Small intestine (tissue), 7 donors: ENCODE measurements around the gene BCAS2. TPM values are rescaled to one million over a fixed set of nuclear protein-coding genes. Genes with fewer than 3 reads are reported as not detected.

Experiments
- DNase-seq, 2 donors: peaks; one replicate each; pipeline versions ENCODE4 v3.0.0 to v3.0.0-alpha.2; 2013
- FAIRE-seq: peaks from 2 replicates; lab custom pipeline; 2012; peaks lifted over from hg19 to GRCh38; lab: Jason Lieb, UNC
- H3K27ac ChIP-seq, 3 donors: one replicate each; pipeline ENCODE4 v1.5.1; 2013; ENCODE audit warnings: low read length in 2 of 3, mild to moderate bottlenecking in 2 of 3, control low read depth in 1 of 3, inconsistent platforms in 1 of 3, low read depth in 1 of 3, moderate library complexity in 1 of 3
- H3K27me3 ChIP-seq, 3 donors: one replicate each; pipeline ENCODE4 v1.6.1; 2013; ENCODE audit warnings: low read length in 3 of 3, inconsistent platforms in 1 of 3; ENCODE audit not compliant: control insufficient read depth in 3 of 3, insufficient read depth in 3 of 3
- H3K36me3 ChIP-seq, 3 donors: one replicate each; pipeline ENCODE4 v1.6.1; 2013; ENCODE audit warnings: low read length in 3 of 3, inconsistent platforms in 1 of 3, low read depth in 1 of 3, mild to moderate bottlenecking in 1 of 3, moderate library complexity in 1 of 3; ENCODE audit not compliant: control insufficient read depth in 3 of 3, insufficient read depth in 2 of 3
- H3K4me1 ChIP-seq, 3 donors: one replicate each; pipeline ENCODE4 v1.6.1; 2013; ENCODE audit warnings: low read length in 2 of 3, inconsistent platforms in 1 of 3, low read depth in 1 of 3, mild to moderate bottlenecking in 1 of 3, moderate library complexity in 1 of 3; ENCODE audit not compliant: control insufficient read depth in 3 of 3, insufficient read depth in 2 of 3
- H3K4me3 ChIP-seq, 3 donors: one replicate each; pipeline ENCODE4 v1.5.1; 2013; ENCODE audit warnings: low read length in 3 of 3, control low read depth in 1 of 3, inconsistent platforms in 1 of 3, low read depth in 1 of 3, mild to moderate bottlenecking in 1 of 3, moderate library complexity in 1 of 3
- H3K9me3 ChIP-seq, 2 donors: one replicate each; pipeline ENCODE4 v1.6.1; 2013; ENCODE audit warnings: low read depth in 1 of 2, low read length in 1 of 2; ENCODE audit not compliant: control insufficient read depth in 2 of 2, insufficient read depth in 1 of 2
- WGBS, 3 donors: extraction: QIAGEN DNeasy Blood & Tissue Kit; methylation state at CpG; one replicate each; pipeline ENCODE4 v1.1.7; 2013; 5-methylcytosine and 5-hydroxymethylcytosine counted together
- polyA plus RNA-seq, 4 donors: library from polyadenylated mRNA; stranded (reverse) in 3 of 4; unstranded in 1 of 4; fragments of 200-250 nt in 3 of 4; fragments of 120-200 nt in 1 of 4; gene quantifications; one replicate each; pipeline versions ENCODE4 v1.2.1 to v1.2.3, GENCODE V29; 2013
- donor health status: healthy with polysubstance abuse.
- donor health status: control.
- donor health status: control.
- donor health status: Bipolar disorder and iron deficiency.
- donor health status: healthy.

The BCAS2 gene
- polyA plus RNA-seq, 4 donors: 36.5 to 41.0 (median 38.6) TPM

GRCh38 chr1:114552106-114552639 is 29.2 kb downstream of the BCAS2 start:
- FAIRE-seq: no peak
- DNase-seq: no peak
- Histone ChIP-seq H3K27me3 (no peaks in the 10 kb centered on the region), H3K27ac (no peak overlapping the region), H3K36me3 (no peaks in the 10 kb centered on the region), H3K9me3 (no peaks in the 10 kb centered on the region), H3K4me1 (no peaks in the 10 kb centered on the region), H3K4me3 (no peak overlapping the region)
- 92 to 95% (median 94%) methylated on average over 7 of the region's 7 CpGs for WGBS, 3 donors

GRCh38 chr1:114551400-114551799 is 30.0 kb downstream of the BCAS2 start:
- Histone ChIP-seq H3K27me3 (no peaks in the 10 kb centered on the region), H3K27ac (no peak overlapping the region), H3K36me3 (no peaks in the 10 kb centered on the region), H3K4me3 (no peak overlapping the region), H3K4me1 (no peaks in the 10 kb centered on the region), H3K9me3 (no peaks in the 10 kb centered on the region)
- FAIRE-seq: no peak
- 86 to 96% (median 91%) methylated on average over 4 of the region's 4 CpGs for WGBS, 3 donors
- no peak for DNase-seq

- H3K4me3 ChIP-seq: no peak overlapping the region
- no peaks in the 10 kb centered on the region for H3K9me3 ChIP-seq
- no peak for DNase-seq
- 96 to 100% (median 97%) methylated on average over 2 of the region's 2 CpGs for WGBS, 3 donors
- H3K4me1 ChIP-seq: no peaks in the 10 kb centered on the region
- H3K27ac ChIP-seq: no peak overlapping the region
- no peaks in the 10 kb centered on the region for H3K27me3 ChIP-seq
- H3K36me3 ChIP-seq: no peaks in the 10 kb centered on the region
- no peak for FAIRE-seq
Measured at GRCh38 chr1:114550336-114550735, 31.1 kb downstream of the BCAS2 start.

DNA sequence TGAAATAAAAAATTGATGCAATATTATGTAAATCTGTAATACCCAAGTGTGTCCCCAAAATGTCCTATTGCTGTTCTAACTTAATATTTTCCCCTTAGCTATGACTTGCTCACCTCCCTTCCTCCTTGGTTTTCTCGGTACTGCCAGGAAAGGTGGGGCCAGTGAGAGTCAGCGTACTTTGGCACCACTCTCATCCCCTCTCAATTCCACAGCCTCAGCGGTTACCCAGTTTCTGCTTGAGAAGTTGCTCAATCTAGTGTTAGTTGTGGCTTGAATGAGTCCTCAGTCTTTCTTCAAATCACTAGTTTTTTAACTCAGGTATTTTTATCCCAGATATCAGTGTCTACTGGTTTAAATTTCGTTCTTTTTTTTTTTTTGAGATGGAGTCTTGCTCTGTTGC is 32.3 kb downstream of the BCAS2 start:
- 40 to 62% (median 44%) methylated on average over 4 of the region's 4 CpGs for WGBS, 3 donors
- FAIRE-seq: no peak
- no peak overlapping the region for H3K4me3 ChIP-seq
- H3K9me3 ChIP-seq: no peaks in the 10 kb centered on the region
- H3K36me3 ChIP-seq: no peaks in the 10 kb centered on the region
- H3K4me1 ChIP-seq: no peaks in the 10 kb centered on the region
- H3K27me3 ChIP-seq: no peaks in the 10 kb centered on the region
- DNase-seq: peak; percentile 4 to 10
- H3K27ac ChIP-seq: no peak overlapping the region

DNA sequence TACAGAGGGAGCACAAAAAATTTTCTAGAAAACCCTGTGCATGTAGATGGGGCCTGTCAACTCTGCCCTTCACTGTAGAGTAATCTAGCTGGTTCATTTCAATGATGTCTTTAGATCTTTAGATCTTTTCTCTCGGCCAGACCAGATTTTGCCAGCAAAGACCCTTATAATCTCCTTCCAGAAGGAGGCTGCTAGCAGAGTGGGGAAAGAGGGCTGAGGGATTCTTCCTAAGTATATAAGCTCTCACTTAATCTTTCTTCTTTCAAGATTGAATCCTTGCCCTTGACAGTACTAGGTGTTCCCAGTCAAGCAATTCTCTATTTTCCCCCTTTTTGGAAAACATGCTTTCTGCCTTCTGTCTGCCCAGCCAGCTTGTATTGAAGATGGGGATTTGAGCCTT is 34.3 kb downstream of the BCAS2 start:
- WGBS, 3 donors: 83 to 90% (median 89%) methylated on average over 1 of the region's 1 CpG
- Histone ChIP-seq H3K9me3 (no peaks in the 10 kb centered on the region), H3K4me3 (no peak overlapping the region), H3K27me3 (no peaks in the 10 kb centered on the region), H3K4me1 (no peaks in the 10 kb centered on the region), H3K27ac (no peak overlapping the region), H3K36me3 (no peaks in the 10 kb centered on the region)
- FAIRE-seq (no peak), DNase-seq (no peak)

- Histone ChIP-seq H3K9me3 (no peaks in the 10 kb centered on the region), H3K27me3 (no peaks in the 10 kb centered on the region), H3K4me1 (no peaks in the 10 kb centered on the region), H3K36me3 (no peaks in the 10 kb centered on the region), H3K27ac (no peak overlapping the region), H3K4me3 (no peak overlapping the region)
- FAIRE-seq: no peak
- DNase-seq: no peak
- 73 to 83% (median 83%) methylated on average over 2 of the region's 2 CpGs for WGBS, 3 donors
Measured at GRCh38 chr1:114545796-114546195, 35.6 kb downstream of the BCAS2 start.

DNA sequence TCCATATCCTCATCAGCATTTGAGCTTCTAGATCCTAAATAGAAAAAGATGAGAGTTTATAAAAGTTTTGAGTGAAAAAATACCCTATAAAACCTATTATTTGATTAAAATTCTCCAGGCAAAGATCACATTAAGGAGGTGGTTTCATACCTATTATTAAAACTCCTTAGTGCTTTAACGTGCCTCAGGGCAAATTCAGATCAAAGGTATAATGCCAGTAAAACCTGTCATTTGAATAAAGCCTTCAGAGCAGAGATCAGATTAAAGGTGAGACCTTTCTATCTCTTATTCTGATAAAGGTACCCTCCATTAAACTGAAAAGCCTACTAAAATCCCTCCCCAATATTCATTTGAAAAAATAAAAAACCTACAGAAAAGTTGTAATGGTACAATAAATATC is 36.1 kb downstream of the BCAS2 start:
- no peaks in the 10 kb centered on the region for H3K9me3 ChIP-seq
- H3K27ac ChIP-seq: no peak overlapping the region
- H3K4me1 ChIP-seq: no peaks in the 10 kb centered on the region
- 15 to 54% (median 34%) methylated on average over 1 of the region's 1 CpG for WGBS, 3 donors
- DNase-seq (no peak), FAIRE-seq (no peak)
- no peaks in the 10 kb centered on the region for H3K36me3 ChIP-seq
- no peak overlapping the region for H3K4me3 ChIP-seq
- H3K27me3 ChIP-seq: no peaks in the 10 kb centered on the region

- FAIRE-seq (no peak), DNase-seq (no peak)
- H3K4me3 ChIP-seq: no peak overlapping the region
- H3K9me3 ChIP-seq: no peaks in the 10 kb centered on the region
- no peaks in the 10 kb centered on the region for H3K4me1 ChIP-seq
- 57 to 80% (median 61%) methylated on average over 6 of the region's 6 CpGs for WGBS, 3 donors
- no peak overlapping the region for H3K27ac ChIP-seq
- no peaks in the 10 kb centered on the region for H3K36me3 ChIP-seq
- H3K27me3 ChIP-seq: no peaks in the 10 kb centered on the region
Measured at GRCh38 chr1:114540821-114541220, 40.6 kb downstream of the BCAS2 start.

DNA sequence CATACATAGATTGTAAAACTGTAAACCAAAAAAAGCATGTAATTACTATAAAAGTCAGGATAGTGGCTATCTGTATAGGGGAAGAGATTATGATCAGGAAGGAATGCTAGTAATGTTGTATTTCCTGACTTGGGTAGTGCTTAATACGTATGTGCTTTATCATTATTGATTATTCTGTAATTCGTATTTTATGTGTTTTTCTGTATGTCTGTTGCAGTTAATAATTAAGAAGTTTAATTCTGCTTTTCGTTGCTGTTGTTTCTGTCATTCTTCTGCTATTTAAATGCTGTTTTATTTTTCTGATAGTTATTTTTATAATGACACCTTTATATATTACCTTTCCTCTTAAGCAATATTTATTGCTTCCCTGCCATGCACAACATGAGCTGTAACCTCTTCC is 41.1 kb downstream of the BCAS2 start:
- WGBS, 3 donors: 14 to 36% (median 21%) methylated on average over 3 of the region's 3 CpGs
- Histone ChIP-seq H3K4me1 (no peaks in the 10 kb centered on the region), H3K4me3 (no peak overlapping the region), H3K9me3 (no peaks in the 10 kb centered on the region), H3K36me3 (no peaks in the 10 kb centered on the region), H3K27me3 (no peaks in the 10 kb centered on the region), H3K27ac (no peak overlapping the region)
- FAIRE-seq: no peak
- DNase-seq: no peak
